IPS-15b (cell line): ENCODE measurements around the gene SARS1.
"Not testable (repeated sequence)": the region's sequence is repeated elsewhere in the genome, so short reads cannot be mapped to it uniquely, and the experiment has no call there.

Experiments used
- H3K27me3 ChIP-seq: one replicate; pipeline ENCODE4 v1.6.1; 2013; ENCODE audit warnings: low read length; ENCODE audit not compliant: control insufficient read depth, insufficient read depth
- H3K36me3 ChIP-seq: one replicate; pipeline ENCODE4 v1.6.1; 2013; ENCODE audit warnings: low read length; ENCODE audit not compliant: control insufficient read depth, insufficient read depth
- H3K4me1 ChIP-seq: one replicate; pipeline ENCODE4 v1.6.1; 2013; ENCODE audit warnings: mild to moderate bottlenecking, low read length; ENCODE audit not compliant: control insufficient read depth, insufficient read depth
- H3K4me3 ChIP-seq: one replicate; pipeline ENCODE4 v1.5.1; 2013; ENCODE audit warnings: low read depth, low read length
- H3K9ac ChIP-seq: one replicate; pipeline ENCODE4 v1.6.1; 2013; ENCODE audit warnings: low read depth, mild to moderate bottlenecking, low read length
- H3K9me3 ChIP-seq: one replicate; pipeline ENCODE4 v1.6.1; 2013; ENCODE audit warnings: mild to moderate bottlenecking, low read length; ENCODE audit not compliant: control insufficient read depth, insufficient read depth

The SARS1 gene

GRCh38 chr1:109277434-109278204 is 63.9 kb downstream of the SARS1 start:
- Histone ChIP-seq H3K4me3 (no peak overlapping the region), H3K27me3 (no peaks in the 10 kb centered on the region), H3K9ac (peak overlapping the region; percentile 4), H3K36me3 (peaks cover 8% of the 10 kb centered on the region), H3K4me1 (peaks cover 21% of the 10 kb centered on the region), H3K9me3 (no peaks in the 10 kb centered on the region)

GRCh38 chr1:109279615-109280278 is 66.0 kb downstream of the SARS1 start:
- Histone ChIP-seq H3K9ac (no peak overlapping the region), H3K4me1 (peaks cover 22% of the 10 kb centered on the region), H3K27me3 (no peaks in the 10 kb centered on the region), H3K4me3 (no peak overlapping the region), H3K36me3 (peaks cover 6% of the 10 kb centered on the region), H3K9me3 (no peaks in the 10 kb centered on the region)

DNA sequence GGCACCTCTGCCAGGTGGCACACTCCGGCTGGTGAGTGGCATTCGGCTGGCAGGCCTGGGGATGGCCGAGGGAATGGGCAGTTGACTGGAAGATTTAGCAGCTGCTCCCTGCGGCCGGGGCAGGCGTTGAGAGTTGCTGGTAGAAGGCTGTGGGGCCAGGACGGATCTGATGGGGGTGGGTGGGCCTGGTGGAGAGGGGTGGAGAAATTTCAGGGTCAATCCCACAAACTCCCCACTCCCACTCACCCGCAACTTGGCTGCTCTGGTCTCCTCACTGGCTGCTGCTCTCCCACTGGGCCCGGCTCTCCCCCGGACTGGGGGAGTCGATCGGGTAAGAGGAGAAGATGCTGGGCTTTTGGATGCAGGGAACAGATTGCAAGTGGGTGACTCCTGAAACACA is 67.1 kb downstream of the SARS1 start:
- peaks cover 20% of the 10 kb centered on the region for H3K4me1 ChIP-seq
- H3K9ac ChIP-seq = no peak overlapping the region
- no peaks in the 10 kb centered on the region for H3K27me3 ChIP-seq
- H3K4me3 ChIP-seq = peak overlapping the region; percentile 100
- H3K36me3 ChIP-seq = peaks cover 6% of the 10 kb centered on the region
- H3K9me3 ChIP-seq = no peaks in the 10 kb centered on the region

GRCh38 chr1:109281680-109282496 is 68.2 kb downstream of the SARS1 start:
- H3K36me3 ChIP-seq = peaks cover 6% of the 10 kb centered on the region
- H3K4me3 ChIP-seq = peak overlapping the region; percentile 100
- H3K9ac ChIP-seq = peak overlapping the region; percentile 88
- no peaks in the 10 kb centered on the region for H3K27me3 ChIP-seq
- no peaks in the 10 kb centered on the region for H3K9me3 ChIP-seq
- peaks cover 20% of the 10 kb centered on the region for H3K4me1 ChIP-seq

- Histone ChIP-seq H3K9me3 (no peaks in the 10 kb centered on the region), H3K27me3 (no peaks in the 10 kb centered on the region), H3K9ac (peak overlapping the region; percentile 88), H3K4me1 (peaks cover 20% of the 10 kb centered on the region), H3K36me3 (peaks cover 6% of the 10 kb centered on the region), H3K4me3 (peak overlapping the region; percentile 100)
Observed at GRCh38 chr1:109282497-109282951, 68.8 kb downstream of the SARS1 start.

GRCh38 chr1:109282952-109283747 is 69.4 kb downstream of the SARS1 start, which contains the start of gene PSRC1:
Gene PSRC1 (minus strand): TSS chr1:109283145.
- Histone ChIP-seq H3K9me3 (no peaks in the 10 kb centered on the region), H3K9ac (peak within 1 kb of the TSS; percentile 88), H3K4me1 (peaks cover 20% of the 10 kb centered on the region), H3K27me3 (no peaks in the 10 kb centered on the region), H3K4me3 (peak within 1 kb of the TSS; percentile 100), H3K36me3 (peaks cover 6% of the 10 kb centered on the region)

GRCh38 chr1:109283748-109284600 is 70.3 kb downstream of the SARS1 start:
- Histone ChIP-seq H3K27me3 (no peaks in the 10 kb centered on the region), H3K4me3 (peak overlapping the region; percentile 100), H3K36me3 (peaks cover 6% of the 10 kb centered on the region), H3K9ac (peak overlapping the region; percentile 79), H3K4me1 (peaks cover 20% of the 10 kb centered on the region), H3K9me3 (no peaks in the 10 kb centered on the region)

DNA sequence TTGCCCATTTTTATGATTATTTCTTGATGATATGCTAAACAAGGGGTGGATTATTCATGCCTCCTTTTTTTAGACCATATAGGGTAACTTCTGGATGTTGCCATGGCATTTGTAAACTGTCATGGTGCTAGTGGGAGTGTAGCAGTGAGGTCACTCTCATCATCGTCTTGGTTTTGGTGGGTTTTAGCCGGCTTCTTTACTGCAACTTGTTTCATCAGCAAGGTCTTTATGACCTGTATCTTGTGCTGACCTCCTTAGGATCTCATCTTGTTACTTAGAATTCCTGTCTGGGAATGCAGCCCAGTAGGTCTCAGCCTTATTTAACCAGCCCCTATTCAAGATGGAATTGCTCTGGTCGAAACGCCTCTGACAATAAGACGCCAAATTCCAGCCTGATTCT is 73.0 kb downstream of the SARS1 start:
- H3K36me3 ChIP-seq, H3K9ac ChIP-seq, H3K27me3 ChIP-seq, H3K4me3 ChIP-seq, H3K9me3 ChIP-seq: not testable (repeated sequence)
- H3K4me1 ChIP-seq = peaks cover 19% of the 10 kb centered on the region
